A673 (cell line): ENCODE data around the gene ANO2. TPM values are rescaled to one million over a fixed set of nuclear protein-coding genes. Genes with fewer than 3 reads are reported as not detected.

Experiments
- BruUV-seq: library from RNA; stranded (reverse); fragments of 400-500 nt; replicated peaks from 2 replicates; lab custom pipeline; 2021; lab: Mats Ljungman, UMichigan
- CTCF ChIA-PET: fragments of 300-600 bp; sonication (Branson Sonifier 250); formaldehyde crosslinking; loops from one replicate; lab custom pipeline; 2022; ENCODE audit warnings: antibody characterized with exemption; lab: Charles Lee
- POLR2A ChIA-PET: fragments of 300-600 bp; sonication (Branson Sonifier 250); formaldehyde crosslinking; loops from one replicate; lab custom pipeline; 2022; ENCODE audit warnings: antibody characterized with exemption; ENCODE audit not compliant: low non-redundant PET; lab: Charles Lee
- DNase-seq: peaks from one replicate; pipeline ENCODE4 v3.0.0-alpha.2; 2015; ENCODE audit warnings: low spot score
- H3K27ac ChIP-seq: fragments of 200-600 bp; sonication (generic); 2 replicates; pipeline ENCODE4 v1.5.1; 2016; ENCODE audit warnings: mixed run types, low read depth, mild to moderate bottlenecking, mixed read lengths, antibody characterized with exemption, low read length; ENCODE audit not compliant: poor library complexity, severe bottlenecking
- H3K27me3 ChIP-seq: fragments of 200-600 bp; sonication (generic); replicated peaks from 2 replicates; pipeline ENCODE4 v1.6.1; 2017; ENCODE audit warnings: mixed run types, low read depth, mild to moderate bottlenecking, mixed read lengths, antibody characterized with exemption, low read length; ENCODE audit not compliant: insufficient read depth, poor library complexity
- H3K36me3 ChIP-seq: fragments of 200-600 bp; sonication (generic); 2 replicates; pipeline ENCODE4 v1.6.1; 2016; ENCODE audit warnings: mixed run types, mild to moderate bottlenecking, mixed read lengths, antibody characterized with exemption, low read length; ENCODE audit not compliant: insufficient read depth, poor library complexity, severe bottlenecking
- H3K4me1 ChIP-seq: fragments of 200-600 bp; sonication (generic); 2 replicates; pipeline ENCODE4 v1.6.1; 2017; ENCODE audit warnings: mixed run types, mild to moderate bottlenecking, mixed read lengths, antibody characterized with exemption, low read length; ENCODE audit not compliant: insufficient read depth, poor library complexity, severe bottlenecking
- H3K4me3 ChIP-seq: fragments of 200-600 bp; sonication (generic); 2 replicates; pipeline ENCODE4 v1.5.1; 2016; ENCODE audit warnings: low read depth, mixed run types, mild to moderate bottlenecking, mixed read lengths, low read length; ENCODE audit not compliant: poor library complexity, severe bottlenecking
- H3K9me3 ChIP-seq: fragments of 200-600 bp; sonication (generic); 2 replicates; pipeline ENCODE4 v1.6.1; 2016; ENCODE audit warnings: mixed run types, low read depth, mild to moderate bottlenecking, mixed read lengths, antibody characterized with exemption, low read length; ENCODE audit not compliant: poor library complexity, severe bottlenecking
- EZH2 ChIP-seq: fragments of 200-600 bp; sonication (generic); IDR thresholded peaks from 2 replicates; pipeline ENCODE4 v1.6.1; 2017; ENCODE audit warnings: borderline replicate concordance, low read depth, mild to moderate bottlenecking, mixed read lengths, antibody characterized with exemption, low read length; ENCODE audit not compliant: poor library complexity, severe bottlenecking
- intact Hi-C: fragments of 100-400 bp; cut with micrococcal nuclease; formaldehyde crosslinking; loops from one replicate; pipeline ENCODE4 v1.10.0; 2022; ENCODE audit not compliant: unreplicated experiment
- total RNA-seq: library from RNA; stranded (reverse); gene quantifications from 2 replicates; pipeline ENCODE4 v1.2.3, GENCODE V29; 2021
- TF ChIP-seq, protein P1 (sequence below): fragments of 300-800, 200-600 bp; sonication (generic); conservative IDR thresholded peaks from 2 replicates; pipeline ENCODE4 v1.5.1; 2017; ENCODE audit warnings: low read depth, mild to moderate bottlenecking, antibody characterized with exemption, low read length, moderate library complexity, mixed read lengths

The ANO2 gene
- total RNA-seq, 1 experiment from 2014 or later: not detected

DNA sequence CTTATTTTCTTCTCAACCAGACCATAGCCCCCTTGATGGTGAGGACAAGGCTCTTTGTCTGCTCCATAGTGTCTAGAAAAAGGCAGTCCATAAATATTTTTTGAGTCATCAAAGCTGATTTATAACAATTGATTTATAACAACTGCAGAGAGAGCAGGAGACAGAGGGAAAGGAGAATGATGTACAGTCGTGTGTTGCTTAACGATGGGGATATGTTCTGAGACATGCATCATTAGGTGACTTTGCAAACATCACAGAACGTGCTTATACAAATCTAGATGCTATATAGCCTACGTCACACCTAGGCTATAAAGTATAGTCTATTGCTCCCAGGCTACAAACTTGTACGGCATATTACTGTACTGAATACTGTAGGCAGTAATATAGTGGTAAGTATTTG, 369.8 kb downstream of the ANO2 start:
- H3K27me3 ChIP-seq: peaks cover 35% of the 10 kb centered on the region
- no peaks in the 10 kb centered on the region for H3K4me1 ChIP-seq
- ChIA-PET POLR2A (no interaction called here), CTCF (no interaction called here)
- intact Hi-C loops: no loop called here
- no peak overlapping the region for H3K27ac ChIP-seq
- DNase-seq: no peak
- no TSS peak for BruUV-seq
- no peaks in the 10 kb centered on the region for H3K36me3 ChIP-seq
- no peak for TF ChIP-seq EZH2
- TF ChIP-seq, protein P1, sequence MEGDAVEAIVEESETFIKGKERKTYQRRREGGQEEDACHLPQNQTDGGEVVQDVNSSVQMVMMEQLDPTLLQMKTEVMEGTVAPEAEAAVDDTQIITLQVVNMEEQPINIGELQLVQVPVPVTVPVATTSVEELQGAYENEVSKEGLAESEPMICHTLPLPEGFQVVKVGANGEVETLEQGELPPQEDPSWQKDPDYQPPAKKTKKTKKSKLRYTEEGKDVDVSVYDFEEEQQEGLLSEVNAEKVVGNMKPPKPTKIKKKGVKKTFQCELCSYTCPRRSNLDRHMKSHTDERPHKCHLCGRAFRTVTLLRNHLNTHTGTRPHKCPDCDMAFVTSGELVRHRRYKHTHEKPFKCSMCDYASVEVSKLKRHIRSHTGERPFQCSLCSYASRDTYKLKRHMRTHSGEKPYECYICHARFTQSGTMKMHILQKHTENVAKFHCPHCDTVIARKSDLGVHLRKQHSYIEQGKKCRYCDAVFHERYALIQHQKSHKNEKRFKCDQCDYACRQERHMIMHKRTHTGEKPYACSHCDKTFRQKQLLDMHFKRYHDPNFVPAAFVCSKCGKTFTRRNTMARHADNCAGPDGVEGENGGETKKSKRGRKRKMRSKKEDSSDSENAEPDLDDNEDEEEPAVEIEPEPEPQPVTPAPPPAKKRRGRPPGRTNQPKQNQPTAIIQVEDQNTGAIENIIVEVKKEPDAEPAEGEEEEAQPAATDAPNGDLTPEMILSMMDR: no peak
- H3K4me3 ChIP-seq: no peak overlapping the region
- no peaks in the 10 kb centered on the region for H3K9me3 ChIP-seq

DNA sequence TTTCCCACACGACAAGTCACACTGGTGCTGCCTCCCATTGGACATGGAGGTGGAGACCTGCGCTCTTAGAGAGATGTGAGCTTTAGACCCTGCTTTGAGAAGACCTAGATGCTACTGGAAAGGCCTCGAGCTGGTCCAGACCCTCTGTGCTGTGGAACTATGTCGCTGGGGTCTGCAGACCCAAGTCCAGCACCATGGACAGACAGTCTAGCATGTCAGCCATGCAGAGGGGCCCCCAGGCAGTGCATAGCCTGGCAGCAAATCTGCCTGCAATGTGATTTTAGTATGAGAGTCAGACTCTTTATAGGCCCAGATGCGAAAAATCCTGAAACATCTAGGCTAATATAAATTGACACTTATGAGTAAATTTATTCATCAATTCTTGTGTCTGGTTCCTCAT, 371.7 kb downstream of the ANO2 start:
- Histone ChIP-seq H3K4me3 (no peak overlapping the region), H3K27me3 (peaks cover 53% of the 10 kb centered on the region), H3K9me3 (no peaks in the 10 kb centered on the region), H3K4me1 (no peaks in the 10 kb centered on the region), H3K36me3 (no peaks in the 10 kb centered on the region), H3K27ac (no peak overlapping the region)
- TF ChIP-seq EZH2: no peak
- TF ChIP-seq, protein P1: no peak
- BruUV-seq: no TSS peak
- intact Hi-C loops: no loop called here
- ChIA-PET CTCF (no interaction called here), POLR2A (no interaction called here)
- no peak for DNase-seq

DNA sequence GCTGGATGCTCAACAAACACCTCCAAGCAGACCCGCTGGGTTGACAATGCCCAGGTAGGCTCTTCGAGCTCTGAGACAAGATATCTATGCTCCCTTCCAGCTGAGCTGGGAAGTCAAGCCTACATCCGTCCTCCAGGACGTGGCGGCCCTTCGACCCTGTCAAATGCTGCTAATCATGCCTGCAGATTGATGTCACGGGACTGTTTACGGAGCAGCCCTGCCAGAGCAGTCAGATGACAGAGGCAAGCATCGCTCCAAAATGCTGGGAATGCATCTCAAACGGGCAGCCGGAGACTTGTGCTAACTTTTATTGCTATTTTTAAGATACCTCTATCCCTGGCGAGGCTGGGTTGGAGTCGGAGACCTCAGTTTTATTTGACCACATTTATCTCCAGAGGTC, 373.9 kb downstream of the ANO2 start:
- BruUV-seq: no TSS peak
- DNase-seq: no peak
- Histone ChIP-seq H3K36me3 (no peaks in the 10 kb centered on the region), H3K27me3 (peaks cover 70% of the 10 kb centered on the region), H3K4me3 (no peak overlapping the region), H3K9me3 (no peaks in the 10 kb centered on the region), H3K27ac (no peak overlapping the region), H3K4me1 (no peaks in the 10 kb centered on the region)
- CTCF ChIA-PET: no interaction called here
- POLR2A ChIA-PET: no interaction called here
- intact Hi-C loops: no loop called here
- TF ChIP-seq, protein P1: no peak
- TF ChIP-seq EZH2: no peak
